DMS153 treated with DMSO at 0.1 percent for 48 hours (cell line): ENCODE data around the gene KCNIP1.
"Not testable (repeated sequence)": the region's sequence is repeated elsewhere in the genome, so short reads cannot be mapped to it uniquely, and the experiment has no call there.

Experiments used
- DNase-seq: peaks from one replicate; lab custom pipeline; 2025; ENCODE audit not compliant: unreplicated experiment; lab: John Stamatoyannopoulos, UW

KCNIP1 gene

GRCh38 chr5:170765868-170766267 is 262.0 kb downstream of the KCNIP1 start:
- not testable (repeated sequence) for DNase-seq

GRCh38 chr5:170769246-170769645 is 265.4 kb downstream of the KCNIP1 start:
- DNase-seq, result no peak

GRCh38 chr5:170769898-170770416 is 266.1 kb downstream of the KCNIP1 start:
- DNase-seq, result no peak

- no peak for DNase-seq
Observed at GRCh38 chr5:170771496-170771895, 267.7 kb downstream of the KCNIP1 start.

- no peak for DNase-seq
Observed at GRCh38 chr5:170773024-170773985, 269.5 kb downstream of the KCNIP1 start.

- DNase-seq, result no peak
Observed at GRCh38 chr5:170774831-170775230, 271.0 kb downstream of the KCNIP1 start.

- DNase-seq, result no peak
Observed at GRCh38 chr5:170781946-170782345, 278.1 kb downstream of the KCNIP1 start.

GRCh38 chr5:170782438-170782837 is 278.6 kb downstream of the KCNIP1 start:
- peak; percentile 10 for DNase-seq

GRCh38 chr5:170783498-170784247 is 279.9 kb downstream of the KCNIP1 start, which contains the start of gene GABRP:
Gene GABRP (plus strand): TSS chr5:170783725. CDS start chr5:170788616, 4,891 bp downstream.
- DNase-seq, result no peak

- DNase-seq, result no peak
Observed at GRCh38 chr5:170785416-170785815, 281.6 kb downstream of the KCNIP1 start.
